GM19324 (cell line): Measurements from ENCODE around the gene CLPTM1L.
"Not testable (repeated sequence)": the region's sequence is repeated elsewhere in the genome, so short reads cannot be mapped to it uniquely, and the experiment has no call there.

Source experiments
- ATAC-seq: cut with Tn5 transposase; IDR thresholded peaks from one replicate; pipeline ENCODE4 v1.9.1; 2021; ENCODE audit warnings: mild to moderate bottlenecking, moderate library complexity; ENCODE audit not compliant: unreplicated experiment, low FRiP score

Gene CLPTM1L

GRCh38 chr5:1362242-1363015, 17.5 kb upstream of the CLPTM1L start:
- no peak for ATAC-seq

DNA sequence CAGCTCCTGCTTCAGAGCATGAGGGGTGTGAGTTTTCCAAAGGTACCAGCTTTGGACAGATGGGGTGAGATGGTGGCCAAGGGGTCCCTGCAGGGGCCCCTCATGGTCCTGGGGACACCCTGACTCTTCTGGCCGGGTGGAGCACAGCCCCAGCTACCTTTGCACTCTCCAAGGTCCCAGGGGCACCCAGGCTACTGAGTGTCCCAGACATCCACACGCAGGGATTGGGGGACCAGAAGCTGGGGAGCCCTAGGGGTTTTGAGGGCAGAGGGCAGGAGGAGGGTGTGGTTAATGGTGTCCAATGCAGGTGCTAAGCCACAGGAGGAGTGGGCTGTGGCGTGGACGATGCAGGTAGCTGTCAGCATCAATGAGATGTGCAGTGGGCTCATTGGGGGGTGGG, 16.0 kb upstream of the CLPTM1L start:
- no peak for ATAC-seq

DNA sequence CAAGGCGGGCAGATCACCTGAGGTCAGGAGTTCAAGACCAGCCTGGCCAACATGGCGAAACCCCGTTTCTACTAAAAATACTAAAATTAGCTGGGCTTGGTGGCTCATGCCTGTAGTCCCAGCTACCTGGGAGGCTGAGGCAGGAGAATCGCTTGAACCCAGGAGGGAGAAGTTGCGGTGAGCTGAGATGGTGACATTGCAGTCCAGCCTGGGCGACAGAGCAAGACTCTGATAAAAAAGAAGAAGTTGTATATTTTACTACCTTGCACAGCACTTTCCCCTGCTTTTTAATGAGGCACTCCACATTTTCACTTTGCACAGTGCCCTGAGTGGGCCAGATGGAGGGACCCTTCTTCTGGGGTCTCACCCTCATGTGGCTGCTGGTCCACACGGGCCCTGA, 15.5 kb upstream of the CLPTM1L start:
- not testable (repeated sequence) for ATAC-seq

DNA sequence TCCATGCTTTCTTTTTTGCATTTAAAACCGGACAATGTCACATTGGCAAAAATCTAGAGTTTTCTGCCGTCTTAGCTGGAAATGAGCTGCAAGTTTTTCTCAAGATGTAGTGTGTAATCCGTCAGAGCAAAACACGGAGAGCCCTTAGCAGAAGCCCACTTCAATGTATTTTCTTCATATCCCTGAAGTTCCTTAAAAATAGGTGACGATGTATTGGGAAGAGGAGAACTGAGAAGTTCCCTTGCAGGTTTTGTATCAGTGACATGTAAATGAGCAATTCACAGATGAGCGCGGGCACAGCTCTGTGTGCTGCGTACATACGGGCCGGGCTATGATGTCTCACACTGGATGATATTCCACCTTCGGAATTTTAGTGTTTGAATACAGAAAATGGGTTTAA, 14.8 kb upstream of the CLPTM1L start:
- no peak for ATAC-seq

- ATAC-seq = no peak
Observed at GRCh38 chr5:1359031-1359645, 14.2 kb upstream of the CLPTM1L start.

DNA sequence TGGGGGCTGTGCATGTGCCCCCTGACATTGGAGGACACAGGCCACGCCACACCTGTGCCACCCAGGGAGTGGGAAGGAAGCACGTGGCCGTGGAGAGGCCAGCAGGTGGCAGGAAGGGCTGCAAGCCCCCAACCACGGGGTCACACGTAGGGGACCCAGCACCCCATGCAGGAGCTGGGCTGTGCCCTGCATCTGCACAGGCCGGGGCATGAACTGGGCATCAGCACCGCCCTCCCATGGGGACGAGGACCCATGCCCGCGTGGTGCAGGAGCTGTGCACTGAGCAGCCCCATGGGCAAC, 13.8 kb upstream of the CLPTM1L start:
- no peak for ATAC-seq

- ATAC-seq = no peak
Observed at GRCh38 chr5:1357946-1358725, 13.2 kb upstream of the CLPTM1L start.

DNA sequence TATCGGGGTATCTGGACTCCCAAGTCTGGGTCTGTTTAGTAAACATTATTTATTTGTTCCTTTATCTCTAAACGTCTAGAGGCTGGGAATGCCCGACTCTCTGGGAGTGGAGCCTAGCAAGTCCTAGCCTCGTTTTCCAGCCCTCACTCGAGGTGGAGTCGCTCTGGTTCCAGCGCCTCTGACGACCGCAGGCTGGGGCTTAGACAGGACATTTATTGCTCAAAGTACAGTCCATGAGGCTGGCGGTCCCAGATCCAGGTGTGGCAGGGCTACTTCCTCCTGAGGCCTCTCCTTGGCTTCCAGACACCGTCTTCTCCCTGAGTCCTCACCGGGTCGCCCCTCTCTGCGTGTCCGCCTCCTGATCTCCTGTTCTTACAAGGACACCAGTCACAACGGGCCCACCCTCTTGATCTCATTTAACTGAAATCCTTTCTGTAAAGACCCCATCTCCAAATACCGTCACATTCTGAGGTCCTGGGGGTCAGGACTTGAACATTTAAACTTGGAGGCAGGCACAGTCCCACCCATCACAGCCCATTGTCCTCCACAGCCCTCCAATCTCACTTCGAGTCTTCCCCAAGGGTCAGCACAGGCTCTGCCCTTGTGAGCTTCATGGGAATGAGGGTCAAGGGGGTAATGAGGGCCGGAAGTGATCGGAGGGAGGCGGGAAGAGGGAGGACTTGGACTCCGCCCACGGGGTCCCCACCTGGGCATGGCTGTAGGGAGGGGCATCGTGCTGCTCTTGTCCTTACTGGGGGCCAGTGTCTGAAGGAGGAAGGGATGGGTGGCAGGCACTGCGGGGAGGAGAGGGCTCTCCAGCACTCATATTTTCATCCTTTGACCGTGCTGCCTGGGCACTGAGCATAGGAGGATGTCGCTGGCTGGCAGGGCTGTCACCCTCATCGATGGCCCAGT, 12.2 kb upstream of the CLPTM1L start:
- no peak for ATAC-seq

- ATAC-seq = no peak
Observed at GRCh38 chr5:1354576-1354975, 9.7 kb upstream of the CLPTM1L start.

DNA sequence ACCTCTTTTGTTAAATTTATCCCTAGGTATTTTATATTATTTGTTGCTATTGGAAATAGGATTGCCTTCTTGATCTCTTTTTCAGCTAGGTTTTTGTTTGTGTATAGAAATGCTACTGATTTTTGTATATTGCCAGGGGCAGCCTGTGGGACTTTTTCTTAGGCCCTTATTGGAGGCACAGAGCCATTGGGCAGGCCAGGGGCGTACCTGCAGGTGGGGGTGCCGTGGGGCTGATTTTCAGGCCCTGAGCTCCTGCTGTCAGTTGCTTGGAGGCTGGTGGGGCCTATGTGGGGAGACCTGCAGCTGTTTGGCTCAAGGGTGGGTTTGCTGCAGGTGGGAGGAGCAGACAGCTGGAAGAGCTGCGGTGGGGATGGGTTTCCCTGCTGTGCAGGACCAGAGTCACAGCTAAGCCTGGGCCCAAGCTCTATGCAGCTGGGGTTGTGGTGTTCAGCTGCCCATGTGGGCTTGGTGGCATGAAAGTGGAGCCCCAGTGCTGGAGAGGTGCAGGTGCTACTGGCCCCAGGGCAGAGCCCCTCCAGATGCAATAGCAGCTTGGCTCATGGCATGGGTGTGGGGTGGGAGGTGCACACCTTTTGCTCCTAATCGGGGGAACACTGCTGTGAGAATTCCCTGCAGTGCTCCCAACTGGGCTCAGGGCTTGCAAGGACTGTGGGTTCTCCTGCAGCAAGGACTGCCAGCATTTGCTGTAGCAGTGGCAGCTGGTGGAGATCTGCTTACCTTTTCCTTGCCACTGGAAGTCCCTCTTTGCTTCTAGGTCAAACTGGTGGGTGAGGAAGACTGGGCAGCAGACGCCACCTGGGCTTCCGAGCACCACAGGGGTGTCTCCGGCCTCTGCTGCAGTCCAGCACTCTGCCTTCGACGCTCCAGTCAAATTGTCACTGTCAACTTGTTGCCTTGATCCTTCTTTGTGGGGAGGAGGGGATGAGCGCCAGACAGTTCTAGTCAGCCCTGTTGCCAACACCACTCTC, 7.6 kb upstream of the CLPTM1L start:
- no peak for ATAC-seq

GRCh38 chr5:1351156-1351555, 6.3 kb upstream of the CLPTM1L start:
- ATAC-seq = no peak

DNA sequence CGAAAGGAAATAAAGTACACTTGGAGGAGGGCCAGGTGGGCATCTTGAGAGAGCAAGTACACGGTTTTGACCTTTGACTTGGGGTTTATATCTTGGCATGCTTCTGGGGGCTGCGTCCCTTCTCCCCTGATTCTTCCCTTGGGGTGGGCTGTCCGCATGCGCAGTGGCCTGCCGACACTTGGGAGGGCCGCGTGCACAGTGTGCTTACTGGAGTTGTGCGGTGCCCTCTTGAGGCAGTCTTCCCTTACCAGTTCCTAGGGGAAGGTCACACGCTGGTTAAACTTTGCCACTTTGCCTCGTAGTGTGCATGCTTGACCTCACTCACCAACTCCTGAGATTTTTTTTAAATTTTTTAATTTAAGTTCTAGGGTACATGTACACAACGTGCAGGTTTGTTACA, 4.3 kb upstream of the CLPTM1L start:
- no peak for ATAC-seq

DNA sequence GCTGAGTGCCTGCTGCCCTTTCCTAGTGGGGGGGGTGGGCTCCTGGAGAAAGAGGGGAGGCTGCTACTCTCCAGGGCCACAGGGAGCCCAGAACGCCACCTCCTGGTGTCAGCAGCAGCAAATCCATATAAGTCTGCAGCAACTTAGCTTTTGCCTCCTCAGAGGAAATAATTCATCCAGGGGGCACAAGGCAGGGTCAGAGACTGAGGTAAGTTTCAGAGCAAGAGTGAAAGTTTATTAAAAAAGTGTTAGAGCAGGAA, 4.0 kb upstream of the CLPTM1L start:
- no peak for ATAC-seq

DNA sequence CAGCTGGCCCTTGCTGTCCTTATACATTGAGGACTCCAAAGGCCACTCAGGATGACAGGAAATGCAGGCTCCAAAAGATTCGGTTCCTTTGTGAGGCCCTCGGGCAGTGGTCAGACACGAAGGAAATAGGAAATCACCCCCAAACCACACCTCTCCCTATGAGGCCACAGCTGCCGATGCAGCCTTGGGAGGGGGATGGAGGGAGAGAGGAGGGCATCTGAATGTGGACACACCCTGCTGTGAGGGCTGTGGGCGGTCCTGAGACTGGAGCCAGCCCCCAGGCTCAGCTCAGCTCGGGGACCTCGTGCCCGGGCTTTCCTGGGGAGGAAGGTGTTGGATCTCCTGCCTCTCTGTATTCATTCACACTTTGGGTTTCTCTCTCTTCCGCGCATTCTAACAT, 2.7 kb upstream of the CLPTM1L start:
- no peak for ATAC-seq

- no peak for ATAC-seq
Observed at GRCh38 chr5:1346627-1347440, 1.9 kb upstream of the CLPTM1L start.

GRCh38 chr5:1345876-1346626, 1.2 kb upstream of the CLPTM1L start:
- ATAC-seq = no peak

GRCh38 chr5:1343931-1344901, 683 bp downstream of the CLPTM1L start:
- ATAC-seq = no peak
